ENCODE data around the gene THRB.

Gene THRB

DNA sequence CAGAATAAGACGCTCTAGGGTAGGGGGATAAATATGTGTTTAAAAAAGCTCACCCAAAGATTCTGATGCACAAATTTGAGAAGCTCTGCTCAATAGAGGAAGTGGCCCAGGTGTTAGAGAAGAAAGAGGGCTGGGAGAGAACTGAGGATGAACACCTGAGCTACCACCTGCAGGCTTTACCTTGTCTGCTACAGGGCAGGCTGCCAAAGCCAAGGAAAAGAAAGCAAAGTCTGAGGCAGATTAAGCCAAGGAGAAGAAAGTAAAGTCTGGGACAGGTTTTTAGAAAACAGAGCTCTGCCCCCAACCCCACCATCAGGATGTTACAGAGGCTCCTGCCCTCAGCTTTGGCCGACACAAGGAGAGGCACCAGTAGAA, 92.9 kb downstream of the THRB start:
- peaks cover 13% of the 10 kb centered on the region for H3K4me1 ChIP-seq (ENCODE audit: control insufficient read depth, insufficient read depth, low read length)
- CTCF ChIA-PET, result interaction anchor here (0.7 kb wide), 1 partner anchor 11 kb away, joined by 4 read pairs; no protein-coding TSS in a partner anchor
- POLR2A ChIA-PET, result no interaction called here

DNA sequence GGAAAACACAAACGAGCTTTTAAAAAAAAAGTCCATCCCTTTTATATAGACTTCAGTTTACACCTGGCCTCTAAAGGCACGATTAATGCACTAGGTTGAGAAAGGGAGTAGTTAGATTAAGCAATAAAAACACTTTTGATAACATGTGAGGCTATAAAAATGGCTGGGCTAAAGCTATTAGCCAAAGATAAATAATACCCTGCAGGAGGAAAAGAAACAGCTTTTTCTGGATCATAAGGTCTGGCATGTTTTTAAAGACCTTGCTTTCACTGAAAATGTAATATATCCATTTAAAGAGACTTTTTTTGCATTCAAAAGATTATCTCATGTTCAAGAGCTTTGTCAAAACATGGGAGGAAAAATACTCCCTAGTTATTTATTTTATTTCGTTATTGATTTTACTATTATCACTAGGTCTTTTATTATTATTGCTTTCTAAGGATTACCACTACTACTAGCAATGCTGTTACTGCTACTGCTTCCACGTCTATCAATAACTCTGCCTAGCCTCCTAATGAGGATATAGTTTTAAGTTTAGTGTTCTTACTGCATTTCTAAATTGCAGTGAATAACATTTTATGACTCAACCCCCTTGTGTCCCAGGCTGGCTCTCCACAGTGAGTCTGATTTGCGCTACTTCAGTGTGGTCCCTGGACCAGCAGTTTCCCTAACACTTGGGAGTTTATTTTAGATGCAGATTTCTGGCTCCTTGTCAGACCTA, 93.4 kb downstream of the THRB start:
- Histone ChIP-seq H3K4me1 (ENCODE audit: control insufficient read depth, insufficient read depth, low read length) (peaks cover 13% of the 10 kb centered on the region), H3K4me3 (ENCODE audit: low read depth, low read length) (no peak overlapping the region), H3K27ac (ENCODE audit: extremely low read depth, low read depth, low read length) (peak overlapping the region; percentile 56), H3K36me3 (ENCODE audit: control insufficient read depth in 2 of 2, insufficient read depth in 1 of 2, low read length in 2 of 2) (no peaks in the 10 kb centered on the region), H3K9me3 (ENCODE audit: control insufficient read depth, insufficient read depth, low read depth, low read length) (no peaks in the 10 kb centered on the region)
- ChIA-PET CTCF (no interaction called here), POLR2A (no interaction called here)
- 0 out of 2 replicates have a peak, but pooled peaks have one; percentile 34 for TF ChIP-seq ZNF501 (tag by site-specific recombination; IDR thresholded peaks at IDR 0.05)
- TF ChIP-seq MEIS1 (CRISPR knock-in tag; IDR thresholded peaks at IDR 0.05; ENCODE audit: borderline replicate concordance), result no peak
- TF ChIP-seq ZNF423 (tag by site-specific recombination; IDR thresholded peaks at IDR 0.05), result no peak
- no peak for TF ChIP-seq ZNF560 (tag by site-specific recombination; IDR thresholded peaks at IDR 0.05; ENCODE audit: borderline replicate concordance)
- TF ChIP-seq ZSCAN16 (tag by site-specific recombination; IDR thresholded peaks at IDR 0.05), result no peak
- no peak for TF ChIP-seq ZNF266 (tag by site-specific recombination; IDR thresholded peaks at IDR 0.05; ENCODE audit: low read depth)
- TF ChIP-seq ZNF747 (tag by site-specific recombination; IDR thresholded peaks at IDR 0.05), result no peak
- TF ChIP-seq ZNF248 (tag by site-specific recombination; IDR thresholded peaks at IDR 0.05), result no peak
- TF ChIP-seq, protein P1, sequence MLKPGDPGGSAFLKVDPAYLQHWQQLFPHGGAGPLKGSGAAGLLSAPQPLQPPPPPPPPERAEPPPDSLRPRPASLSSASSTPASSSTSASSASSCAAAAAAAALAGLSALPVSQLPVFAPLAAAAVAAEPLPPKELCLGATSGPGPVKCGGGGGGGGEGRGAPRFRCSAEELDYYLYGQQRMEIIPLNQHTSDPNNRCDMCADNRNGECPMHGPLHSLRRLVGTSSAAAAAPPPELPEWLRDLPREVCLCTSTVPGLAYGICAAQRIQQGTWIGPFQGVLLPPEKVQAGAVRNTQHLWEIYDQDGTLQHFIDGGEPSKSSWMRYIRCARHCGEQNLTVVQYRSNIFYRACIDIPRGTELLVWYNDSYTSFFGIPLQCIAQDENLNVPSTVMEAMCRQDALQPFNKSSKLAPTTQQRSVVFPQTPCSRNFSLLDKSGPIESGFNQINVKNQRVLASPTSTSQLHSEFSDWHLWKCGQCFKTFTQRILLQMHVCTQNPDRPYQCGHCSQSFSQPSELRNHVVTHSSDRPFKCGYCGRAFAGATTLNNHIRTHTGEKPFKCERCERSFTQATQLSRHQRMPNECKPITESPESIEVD (tag by site-specific recombination; IDR thresholded peaks at IDR 0.05), result peak; percentile 97
- no peak for TF ChIP-seq ZNF292 (tag by site-specific recombination; IDR thresholded peaks at IDR 0.05; ENCODE audit: borderline replicate concordance, low read depth)
- TF ChIP-seq, protein P2, sequence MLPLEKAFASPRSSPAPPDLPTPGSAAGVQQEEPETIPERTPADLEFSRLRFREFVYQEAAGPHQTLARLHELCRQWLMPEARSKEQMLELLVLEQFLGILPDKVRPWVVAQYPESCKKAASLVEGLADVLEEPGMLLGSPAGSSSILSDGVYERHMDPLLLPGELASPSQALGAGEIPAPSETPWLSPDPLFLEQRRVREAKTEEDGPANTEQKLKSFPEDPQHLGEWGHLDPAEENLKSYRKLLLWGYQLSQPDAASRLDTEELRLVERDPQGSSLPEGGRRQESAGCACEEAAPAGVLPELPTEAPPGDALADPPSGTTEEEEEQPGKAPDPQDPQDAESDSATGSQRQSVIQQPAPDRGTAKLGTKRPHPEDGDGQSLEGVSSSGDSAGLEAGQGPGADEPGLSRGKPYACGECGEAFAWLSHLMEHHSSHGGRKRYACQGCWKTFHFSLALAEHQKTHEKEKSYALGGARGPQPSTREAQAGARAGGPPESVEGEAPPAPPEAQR (tag by site-specific recombination; IDR thresholded peaks at IDR 0.05), result no peak
- TF ChIP-seq ZNF76 (tag by site-specific recombination; IDR thresholded peaks at IDR 0.05; ENCODE audit: borderline replicate concordance, low read depth), result no peak
- no peak for TF ChIP-seq ZNF391 (tag by site-specific recombination; IDR thresholded peaks at IDR 0.05; ENCODE audit: borderline replicate concordance, low read depth)
- no peak for TF ChIP-seq ZNF654 (tag by site-specific recombination; IDR thresholded peaks at IDR 0.05; ENCODE audit: low read depth)
- TF ChIP-seq, protein P3, sequence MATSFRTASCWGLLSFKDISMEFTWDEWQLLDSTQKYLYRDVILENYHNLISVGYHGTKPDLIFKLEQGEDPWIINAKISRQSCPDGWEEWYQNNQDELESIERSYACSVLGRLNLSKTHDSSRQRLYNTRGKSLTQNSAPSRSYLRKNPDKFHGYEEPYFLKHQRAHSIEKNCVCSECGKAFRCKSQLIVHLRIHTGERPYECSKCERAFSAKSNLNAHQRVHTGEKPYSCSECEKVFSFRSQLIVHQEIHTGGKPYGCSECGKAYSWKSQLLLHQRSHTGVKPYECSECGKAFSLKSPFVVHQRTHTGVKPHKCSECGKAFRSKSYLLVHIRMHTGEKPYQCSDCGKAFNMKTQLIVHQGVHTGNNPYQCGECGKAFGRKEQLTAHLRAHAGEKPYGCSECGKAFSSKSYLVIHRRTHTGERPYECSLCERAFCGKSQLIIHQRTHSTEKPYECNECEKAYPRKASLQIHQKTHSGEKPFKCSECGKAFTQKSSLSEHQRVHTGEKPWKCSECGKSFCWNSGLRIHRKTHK (tag by site-specific recombination; IDR thresholded peaks at IDR 0.05), result no peak
- TF ChIP-seq ZNF701 (tag by site-specific recombination; IDR thresholded peaks at IDR 0.05), result no peak
- TF ChIP-seq, protein P4, sequence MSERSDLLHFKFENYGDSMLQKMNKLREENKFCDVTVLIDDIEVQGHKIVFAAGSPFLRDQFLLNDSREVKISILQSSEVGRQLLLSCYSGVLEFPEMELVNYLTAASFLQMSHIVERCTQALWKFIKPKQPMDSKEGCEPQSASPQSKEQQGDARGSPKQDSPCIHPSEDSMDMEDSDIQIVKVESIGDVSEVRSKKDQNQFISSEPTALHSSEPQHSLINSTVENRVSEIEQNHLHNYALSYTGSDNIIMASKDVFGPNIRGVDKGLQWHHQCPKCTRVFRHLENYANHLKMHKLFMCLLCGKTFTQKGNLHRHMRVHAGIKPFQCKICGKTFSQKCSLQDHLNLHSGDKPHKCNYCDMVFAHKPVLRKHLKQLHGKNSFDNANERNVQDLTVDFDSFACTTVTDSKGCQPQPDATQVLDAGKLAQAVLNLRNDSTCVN (tag by site-specific recombination; optimal IDR thresholded peaks at IDR 0.05), result no peak
- no peak for TF ChIP-seq ZNF585B (tag by site-specific recombination; IDR thresholded peaks at IDR 0.05)
- TF ChIP-seq, protein P5, sequence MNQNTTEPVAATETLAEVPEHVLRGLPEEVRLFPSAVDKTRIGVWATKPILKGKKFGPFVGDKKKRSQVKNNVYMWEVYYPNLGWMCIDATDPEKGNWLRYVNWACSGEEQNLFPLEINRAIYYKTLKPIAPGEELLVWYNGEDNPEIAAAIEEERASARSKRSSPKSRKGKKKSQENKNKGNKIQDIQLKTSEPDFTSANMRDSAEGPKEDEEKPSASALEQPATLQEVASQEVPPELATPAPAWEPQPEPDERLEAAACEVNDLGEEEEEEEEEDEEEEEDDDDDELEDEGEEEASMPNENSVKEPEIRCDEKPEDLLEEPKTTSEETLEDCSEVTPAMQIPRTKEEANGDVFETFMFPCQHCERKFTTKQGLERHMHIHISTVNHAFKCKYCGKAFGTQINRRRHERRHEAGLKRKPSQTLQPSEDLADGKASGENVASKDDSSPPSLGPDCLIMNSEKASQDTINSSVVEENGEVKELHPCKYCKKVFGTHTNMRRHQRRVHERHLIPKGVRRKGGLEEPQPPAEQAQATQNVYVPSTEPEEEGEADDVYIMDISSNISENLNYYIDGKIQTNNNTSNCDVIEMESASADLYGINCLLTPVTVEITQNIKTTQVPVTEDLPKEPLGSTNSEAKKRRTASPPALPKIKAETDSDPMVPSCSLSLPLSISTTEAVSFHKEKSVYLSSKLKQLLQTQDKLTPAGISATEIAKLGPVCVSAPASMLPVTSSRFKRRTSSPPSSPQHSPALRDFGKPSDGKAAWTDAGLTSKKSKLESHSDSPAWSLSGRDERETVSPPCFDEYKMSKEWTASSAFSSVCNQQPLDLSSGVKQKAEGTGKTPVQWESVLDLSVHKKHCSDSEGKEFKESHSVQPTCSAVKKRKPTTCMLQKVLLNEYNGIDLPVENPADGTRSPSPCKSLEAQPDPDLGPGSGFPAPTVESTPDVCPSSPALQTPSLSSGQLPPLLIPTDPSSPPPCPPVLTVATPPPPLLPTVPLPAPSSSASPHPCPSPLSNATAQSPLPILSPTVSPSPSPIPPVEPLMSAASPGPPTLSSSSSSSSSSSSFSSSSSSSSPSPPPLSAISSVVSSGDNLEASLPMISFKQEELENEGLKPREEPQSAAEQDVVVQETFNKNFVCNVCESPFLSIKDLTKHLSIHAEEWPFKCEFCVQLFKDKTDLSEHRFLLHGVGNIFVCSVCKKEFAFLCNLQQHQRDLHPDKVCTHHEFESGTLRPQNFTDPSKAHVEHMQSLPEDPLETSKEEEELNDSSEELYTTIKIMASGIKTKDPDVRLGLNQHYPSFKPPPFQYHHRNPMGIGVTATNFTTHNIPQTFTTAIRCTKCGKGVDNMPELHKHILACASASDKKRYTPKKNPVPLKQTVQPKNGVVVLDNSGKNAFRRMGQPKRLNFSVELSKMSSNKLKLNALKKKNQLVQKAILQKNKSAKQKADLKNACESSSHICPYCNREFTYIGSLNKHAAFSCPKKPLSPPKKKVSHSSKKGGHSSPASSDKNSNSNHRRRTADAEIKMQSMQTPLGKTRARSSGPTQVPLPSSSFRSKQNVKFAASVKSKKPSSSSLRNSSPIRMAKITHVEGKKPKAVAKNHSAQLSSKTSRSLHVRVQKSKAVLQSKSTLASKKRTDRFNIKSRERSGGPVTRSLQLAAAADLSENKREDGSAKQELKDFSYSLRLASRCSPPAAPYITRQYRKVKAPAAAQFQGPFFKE (tag by site-specific recombination; IDR thresholded peaks at IDR 0.05; ENCODE audit: borderline replicate concordance), result no peak
- TF ChIP-seq ZNF16 (tag by site-specific recombination; IDR thresholded peaks at IDR 0.05; ENCODE audit: low read depth), result no peak
- TF ChIP-seq ZNF549 (tag by site-specific recombination; IDR thresholded peaks at IDR 0.05), result no peak

More for the DNA sequence above, 92.9 kb downstream of the THRB start:
- Histone ChIP-seq H3K9me3 (ENCODE audit: control insufficient read depth, insufficient read depth, low read depth, low read length) (no peaks in the 10 kb centered on the region), H3K27ac (ENCODE audit: extremely low read depth, low read depth, low read length) (peak overlapping the region; percentile 56), H3K4me3 (ENCODE audit: low read depth, low read length) (no peak overlapping the region), H3K36me3 (ENCODE audit: control insufficient read depth in 2 of 2, insufficient read depth in 1 of 2, low read length in 2 of 2) (no peaks in the 10 kb centered on the region)
- TF ChIP-seq ZEB2 (tag by site-specific recombination; IDR thresholded peaks at IDR 0.05) (0 out of 2 replicates have a peak, but pooled peaks have one; percentile 27), ZNF202 (tag by site-specific recombination; IDR thresholded peaks at IDR 0.05; ENCODE audit: borderline replicate concordance) (no peak)
